HS-27A (cell line): ENCODE measurements around the gene NUP214.
"Not testable (repeated sequence)": the region's sequence is repeated elsewhere in the genome, so short reads cannot be mapped to it uniquely, and the experiment has no call there.

Source experiments
- DNase-seq: peaks from one replicate; pipeline ENCODE4 v3.0.0-alpha.2; 2012; ENCODE audit warnings: low read depth, missing footprints

Gene NUP214

GRCh38 chr9:131116281-131117120 lies 8.9 kb upstream of the NUP214 start:
- DNase-seq: no peak

- no peak for DNase-seq
Observed at GRCh38 chr9:131117121-131117761, 8.1 kb upstream of the NUP214 start.

- DNase-seq: no peak
Observed at GRCh38 chr9:131117762-131118145, 7.6 kb upstream of the NUP214 start.

- no peak for DNase-seq
Observed at GRCh38 chr9:131119600-131119999, 5.8 kb upstream of the NUP214 start.

- no peak for DNase-seq
Observed at GRCh38 chr9:131120620-131121228, 4.7 kb upstream of the NUP214 start.

GRCh38 chr9:131121346-131121745 lies 4.0 kb upstream of the NUP214 start:
- DNase-seq: no peak

GRCh38 chr9:131122158-131122557 lies 3.2 kb upstream of the NUP214 start:
- no peak for DNase-seq

GRCh38 chr9:131125038-131125287 lies 423 bp upstream of the NUP214 start:
- no peak for DNase-seq

- DNase-seq: no peak
Observed at GRCh38 chr9:131126059-131126426, 657 bp downstream of the NUP214 start.

GRCh38 chr9:131129183-131129582 lies 3.8 kb downstream of the NUP214 start:
- DNase-seq: no peak

- no peak for DNase-seq
Observed at GRCh38 chr9:131138676-131139075, 13.3 kb downstream of the NUP214 start.

GRCh38 chr9:131140112-131140511 lies 14.7 kb downstream of the NUP214 start:
- DNase-seq: no peak

- no peak for DNase-seq
Observed at GRCh38 chr9:131140550-131140949, 15.2 kb downstream of the NUP214 start.

GRCh38 chr9:131142160-131142559 lies 16.8 kb downstream of the NUP214 start:
- no peak for DNase-seq

- no peak for DNase-seq
Observed at GRCh38 chr9:131144201-131144600, 18.8 kb downstream of the NUP214 start.

- DNase-seq: no peak
Observed at GRCh38 chr9:131145245-131145644, 19.9 kb downstream of the NUP214 start.

- no peak for DNase-seq
Observed at GRCh38 chr9:131146186-131146585, 20.8 kb downstream of the NUP214 start.

GRCh38 chr9:131148276-131148675 lies 22.9 kb downstream of the NUP214 start:
- DNase-seq: no peak

- DNase-seq: no peak
Observed at GRCh38 chr9:131148966-131149687, 23.7 kb downstream of the NUP214 start.

GRCh38 chr9:131149688-131150053 lies 24.3 kb downstream of the NUP214 start:
- DNase-seq: no peak

- no peak for DNase-seq
Observed at GRCh38 chr9:131153595-131153994, 28.2 kb downstream of the NUP214 start.

GRCh38 chr9:131158673-131159072 lies 33.3 kb downstream of the NUP214 start:
- DNase-seq: not testable (repeated sequence)
